ENCODE results near the gene AOC3. TPM values are rescaled to one million over a fixed set of nuclear protein-coding genes. Genes with fewer than 3 reads are reported as not detected.

The AOC3 gene
- total and polyA plus RNA-seq, 8 donors, result 6.2 to 67.9 (median 33.5) TPM

DNA sequence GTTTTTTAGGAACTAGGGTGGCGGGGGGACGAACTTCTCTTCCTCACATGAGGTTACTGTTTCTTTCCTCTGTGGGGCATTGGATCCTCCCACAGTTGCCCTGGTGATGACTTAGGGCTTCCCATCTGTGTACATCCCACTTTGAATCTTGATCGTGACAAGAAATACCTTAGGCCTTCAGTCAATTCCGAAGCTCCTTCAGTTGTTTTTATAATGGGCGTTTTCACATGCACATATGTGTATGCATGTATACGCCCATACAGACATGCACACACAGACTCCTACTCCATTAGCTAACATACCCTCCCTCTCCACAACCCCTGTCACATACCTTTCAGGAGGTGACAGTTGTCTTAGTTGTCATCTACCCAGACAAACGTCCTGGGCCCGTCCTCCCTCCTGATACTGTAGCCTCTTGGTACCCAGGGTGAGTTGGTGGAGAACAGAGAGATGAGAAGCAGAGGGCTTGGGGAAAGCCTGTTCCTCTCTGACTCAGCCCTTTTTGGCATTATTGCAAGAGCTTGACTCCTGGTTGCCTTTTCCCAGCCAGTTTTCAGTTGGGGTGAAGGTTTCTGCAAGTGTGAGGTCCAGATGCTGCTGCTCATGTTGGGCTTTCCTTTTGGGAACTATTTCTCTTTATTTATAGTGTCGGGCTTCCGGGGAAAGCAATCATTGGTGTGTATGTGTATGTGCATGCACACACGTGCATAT lies 8.9 kb upstream of the AOC3 start:
- Histone ChIP-seq H3K4me1 (peaks cover 5 to 28% (median 17%) of the 10 kb centered on the region in 4 donors), H3K4me3 (no peak overlapping the region), H3K9me3 (no peaks in the 10 kb centered on the region), H3K36me3 (peaks cover 70 to 92% (median 90%) of the 10 kb centered on the region in 4 donors), H3K27me3 (no peaks in the 10 kb centered on the region), H3K27ac (no peak overlapping the region)
- no peak for DNase-seq
- intact Hi-C loops (cut with DNase I; ENCODE audit: low total_unique reads), result loop anchor here (5.0 kb wide), 1 partner anchor 90 kb away; no protein-coding TSS in a partner anchor
- TF ChIP-seq POLR2AphosphoS5 (IDR thresholded peaks at IDR 0.05) (no peak), POLR2A (IDR thresholded peaks at IDR 0.05) (no peak), EP300 (IDR thresholded peaks at IDR 0.05) (no peak)
- TF ChIP-seq, protein P1, sequence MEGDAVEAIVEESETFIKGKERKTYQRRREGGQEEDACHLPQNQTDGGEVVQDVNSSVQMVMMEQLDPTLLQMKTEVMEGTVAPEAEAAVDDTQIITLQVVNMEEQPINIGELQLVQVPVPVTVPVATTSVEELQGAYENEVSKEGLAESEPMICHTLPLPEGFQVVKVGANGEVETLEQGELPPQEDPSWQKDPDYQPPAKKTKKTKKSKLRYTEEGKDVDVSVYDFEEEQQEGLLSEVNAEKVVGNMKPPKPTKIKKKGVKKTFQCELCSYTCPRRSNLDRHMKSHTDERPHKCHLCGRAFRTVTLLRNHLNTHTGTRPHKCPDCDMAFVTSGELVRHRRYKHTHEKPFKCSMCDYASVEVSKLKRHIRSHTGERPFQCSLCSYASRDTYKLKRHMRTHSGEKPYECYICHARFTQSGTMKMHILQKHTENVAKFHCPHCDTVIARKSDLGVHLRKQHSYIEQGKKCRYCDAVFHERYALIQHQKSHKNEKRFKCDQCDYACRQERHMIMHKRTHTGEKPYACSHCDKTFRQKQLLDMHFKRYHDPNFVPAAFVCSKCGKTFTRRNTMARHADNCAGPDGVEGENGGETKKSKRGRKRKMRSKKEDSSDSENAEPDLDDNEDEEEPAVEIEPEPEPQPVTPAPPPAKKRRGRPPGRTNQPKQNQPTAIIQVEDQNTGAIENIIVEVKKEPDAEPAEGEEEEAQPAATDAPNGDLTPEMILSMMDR (IDR thresholded peaks at IDR 0.05), result no peak
- WGBS, 5 donors, result 71 to 81% (median 76%) methylated on average over 11 of the region's 11 CpGs

- 34 to 43% (median 38%) methylated on average over 6 of the region's 6 CpGs for WGBS, 5 donors
- H3K27ac ChIP-seq, result peak overlapping the region in 1 of 5 donors; percentile 60
- peaks cover 5 to 37% (median 20%) of the 10 kb centered on the region in 4 donors for H3K4me1 ChIP-seq
- TF ChIP-seq POLR2AphosphoS5 (IDR thresholded peaks at IDR 0.05) (peak in 2 of 3 donors; percentile 20 to 76), POLR2A (IDR thresholded peaks at IDR 0.05) (no peak), EP300 (IDR thresholded peaks at IDR 0.05) (no peak)
- TF ChIP-seq, protein P1 (IDR thresholded peaks at IDR 0.05), result peak in 5 of 7 experiments; percentile 81 to 96 (median 86)
- H3K36me3 ChIP-seq, result peaks cover 57 to 79% (median 77%) of the 10 kb centered on the region in 4 donors
- no peak overlapping the region for H3K4me3 ChIP-seq
- peak in 1 of 2 donors; percentile 87 for DNase-seq
- H3K27me3 ChIP-seq, result no peaks in the 10 kb centered on the region
- intact Hi-C loops (cut with DNase I; ENCODE audit: low total_unique reads), result loop anchor here (5.0 kb wide), 1 partner anchor 89 kb away; no protein-coding TSS in a partner anchor
- H3K9me3 ChIP-seq, result no peaks in the 10 kb centered on the region
Observed at GRCh38 chr17:42843358-42843934, 7.6 kb upstream of the AOC3 start.

- Histone ChIP-seq H3K27ac (peak within 1 kb of the TSS in 1 of 5 donors; percentile 60), H3K36me3 (peaks cover 48 to 71% (median 68%) of the 10 kb centered on the region in 4 donors), H3K4me3 (no peak within 1 kb of the TSS), H3K4me1 (peaks cover 5 to 38% (median 22%) of the 10 kb centered on the region in 4 donors), H3K9me3 (no peaks in the 10 kb centered on the region), H3K27me3 (no peaks in the 10 kb centered on the region)
- DNase-seq, result no peak
- WGBS, 5 donors, result 70 to 86% (median 78%) methylated on average over 4 of the region's 4 CpGs
- intact Hi-C loops (cut with DNase I; ENCODE audit: low total_unique reads), result loop anchor here (5.0 kb wide), 1 partner anchor 88 kb away; no protein-coding TSS in a partner anchor
- no peak for TF ChIP-seq EP300 (IDR thresholded peaks at IDR 0.05)
- TF ChIP-seq POLR2A (IDR thresholded peaks at IDR 0.05), result no peak
- no peak for TF ChIP-seq POLR2AphosphoS5 (IDR thresholded peaks at IDR 0.05)
- TF ChIP-seq, protein P1 (IDR thresholded peaks at IDR 0.05), result no peak
Observed at GRCh38 chr17:42844271-42844670, 6.7 kb upstream of the AOC3 start, which contains the start of gene AOC2. TSS of gene AOC2 (plus strand) at chr17:42844580. CDS start at chr17:42844627, 47 bp downstream.

- DNase-seq, result no peak
- Histone ChIP-seq H3K27ac (peak overlapping the region in 1 of 5 donors; percentile 38), H3K4me3 (no peak overlapping the region), H3K9me3 (no peaks in the 10 kb centered on the region), H3K4me1 (peaks cover 10 to 45% (median 29%) of the 10 kb centered on the region in 4 donors), H3K36me3 (peaks cover 42 to 64% (median 61%) of the 10 kb centered on the region in 4 donors), H3K27me3 (no peaks in the 10 kb centered on the region)
- TF ChIP-seq EP300 (IDR thresholded peaks at IDR 0.05) (no peak), POLR2A (IDR thresholded peaks at IDR 0.05) (no peak), POLR2AphosphoS5 (IDR thresholded peaks at IDR 0.05) (no peak)
- TF ChIP-seq, protein P1 (IDR thresholded peaks at IDR 0.05), result no peak
- intact Hi-C loops (cut with DNase I; ENCODE audit: low total_unique reads), result loop anchor here (5.0 kb wide), 2 partner anchors 87 to 97 kb away; no protein-coding TSS in a partner anchor
- 88 to 95% (median 91%) methylated on average over 13 to 24 of the region's 24 CpGs for WGBS, 5 donors
Observed at GRCh38 chr17:42844761-42845555, 6.0 kb upstream of the AOC3 start.
